Dendritic cell treated with granulocyte-macrophage colony-stimulating factor and Interleukin-4, amounts not matched to agents 40 ng/mL and 50 ng/mL, for 4 days (primary cell): ENCODE data around the gene P2RX7.
"Not testable (repeated sequence)": the region's sequence is repeated elsewhere in the genome, so short reads cannot be mapped to it uniquely, and the experiment has no call there.

Source experiments
- H3K27ac Mint-ChIP-seq: one replicate; pipeline ENCODE4 v1.8.0; 2022; ENCODE audit warnings: mild to moderate bottlenecking, mixed read lengths
- H3K27me3 Mint-ChIP-seq: one replicate; pipeline ENCODE4 v1.8.0; 2022; ENCODE audit warnings: mild to moderate bottlenecking, mixed read lengths
- H3K36me3 Mint-ChIP-seq: one replicate; pipeline ENCODE4 v1.8.0; 2022; ENCODE audit warnings: low read depth, mixed read lengths
- H3K4me1 Mint-ChIP-seq: one replicate; pipeline ENCODE4 v1.8.0; 2022; ENCODE audit warnings: low read depth, mixed read lengths
- H3K4me3 Mint-ChIP-seq: one replicate; pipeline ENCODE4 v1.8.0; 2022; ENCODE audit warnings: mild to moderate bottlenecking, moderate library complexity, mixed read lengths
- H3K9me3 Mint-ChIP-seq: one replicate; pipeline ENCODE4 v1.8.0; 2022; ENCODE audit warnings: mixed read lengths
- intact Hi-C: fragments of 100-400 bp; cut with micrococcal nuclease; formaldehyde crosslinking; loops from one replicate; pipeline ENCODE4 v1.15.0; 2022

P2RX7 gene

GRCh38 chr12:121133838-121134237 lies 1.2 kb downstream of the P2RX7 start:
- H3K9me3 Mint-ChIP-seq = peaks cover 11% of the 10 kb centered on the region
- intact Hi-C loops = loop anchor here (2.0 to 5.0 kb wide), 2 partner anchors 41 to 58 kb away; no protein-coding TSS in a partner anchor
- H3K4me1 Mint-ChIP-seq = peaks cover 71% of the 10 kb centered on the region
- no peaks in the 10 kb centered on the region for H3K27me3 Mint-ChIP-seq
- peaks cover 20% of the 10 kb centered on the region for H3K36me3 Mint-ChIP-seq
- H3K4me3 Mint-ChIP-seq = peak overlapping the region; percentile 83
- H3K27ac Mint-ChIP-seq = peak overlapping the region; percentile 95

DNA sequence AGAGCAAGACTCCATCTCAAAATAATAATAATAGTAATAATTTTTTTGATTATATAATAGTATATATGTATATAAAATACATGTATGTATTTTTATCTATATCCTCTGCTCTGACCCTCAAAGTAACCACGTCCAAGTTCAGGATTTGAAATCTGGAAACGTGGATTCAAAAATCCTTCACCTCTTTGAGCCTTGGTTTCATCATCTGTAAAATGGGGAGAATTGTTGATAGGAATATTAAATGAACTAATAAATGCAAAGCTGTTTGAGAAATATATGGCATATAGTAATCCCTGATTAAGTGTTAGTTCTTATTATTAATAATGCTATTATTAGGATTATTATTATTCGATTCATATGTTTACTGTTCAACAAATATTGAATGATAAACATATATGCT lies 2.6 kb downstream of the P2RX7 start:
- Mint-ChIP-seq H3K27me3 (no peaks in the 10 kb centered on the region), H3K4me3 (no peak overlapping the region), H3K4me1 (peaks cover 70% of the 10 kb centered on the region), H3K27ac (no peak overlapping the region), H3K9me3 (peaks cover 11% of the 10 kb centered on the region), H3K36me3 (peaks cover 35% of the 10 kb centered on the region)
- intact Hi-C loops = no loop called here

GRCh38 chr12:121137512-121137911 lies 4.8 kb downstream of the P2RX7 start:
- Mint-ChIP-seq H3K9me3 (peaks cover 11% of the 10 kb centered on the region), H3K27me3 (no peaks in the 10 kb centered on the region), H3K27ac (no peak overlapping the region), H3K4me1 (peaks cover 62% of the 10 kb centered on the region), H3K4me3 (no peak overlapping the region), H3K36me3 (peaks cover 42% of the 10 kb centered on the region)
- intact Hi-C loops = no loop called here

- no peaks in the 10 kb centered on the region for H3K27me3 Mint-ChIP-seq
- H3K36me3 Mint-ChIP-seq = peaks cover 37% of the 10 kb centered on the region
- H3K4me1 Mint-ChIP-seq = peaks cover 57% of the 10 kb centered on the region
- peak overlapping the region; percentile 4 for H3K27ac Mint-ChIP-seq
- intact Hi-C loops = no loop called here
- peaks cover 11% of the 10 kb centered on the region for H3K9me3 Mint-ChIP-seq
- H3K4me3 Mint-ChIP-seq = no peak overlapping the region
Observed at GRCh38 chr12:121138284-121138683, 5.6 kb downstream of the P2RX7 start.

- peaks cover 54% of the 10 kb centered on the region for H3K4me1 Mint-ChIP-seq
- intact Hi-C loops = no loop called here
Observed at GRCh38 chr12:121139286-121139685, 6.6 kb downstream of the P2RX7 start.

DNA sequence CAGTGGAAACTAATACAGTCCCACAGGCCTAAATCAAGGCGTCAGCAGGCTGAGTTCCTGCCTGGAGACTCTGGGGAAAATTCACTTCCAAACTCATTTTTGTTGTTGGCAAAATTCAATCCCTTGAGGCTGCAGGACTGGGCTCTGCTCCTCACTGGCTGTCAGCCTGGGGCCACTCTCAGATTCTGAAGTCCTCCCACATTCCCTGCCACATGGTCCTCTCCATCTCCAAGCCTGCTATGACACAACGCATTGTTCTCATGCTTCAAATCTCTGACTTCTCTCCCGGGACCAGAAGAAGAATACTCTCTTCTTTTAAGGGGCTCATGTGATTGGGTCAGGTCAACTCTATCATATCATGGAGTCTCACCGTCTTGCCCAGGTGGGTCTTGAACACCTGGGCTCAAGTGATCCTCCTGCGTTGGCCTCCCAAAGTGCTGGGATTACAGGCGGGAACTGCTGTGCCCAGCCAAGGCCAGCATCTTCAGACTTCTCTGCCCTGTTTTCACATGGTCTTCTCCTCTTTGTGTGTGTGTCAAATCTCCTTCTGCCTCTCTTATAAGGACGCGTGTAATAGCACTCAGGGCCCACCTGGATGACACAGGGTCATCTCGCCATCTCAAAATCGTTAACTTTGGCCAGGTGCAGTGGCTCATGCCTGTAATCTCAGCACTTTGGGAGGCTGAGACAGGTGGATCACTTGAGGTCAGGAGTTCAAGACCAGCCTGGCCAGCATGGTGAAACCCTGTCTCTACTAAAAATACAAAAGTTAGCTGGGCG lies 9.7 kb downstream of the P2RX7 start:
- Mint-ChIP-seq H3K27ac (peak overlapping the region; percentile 89), H3K9me3 (peaks cover 11% of the 10 kb centered on the region), H3K36me3 (peaks cover 41% of the 10 kb centered on the region), H3K4me1 (peaks cover 79% of the 10 kb centered on the region), H3K27me3 (no peaks in the 10 kb centered on the region), H3K4me3 (no peak overlapping the region)
- intact Hi-C loops = no loop called here

More at GRCh38 chr12:121139286-121139685, 6.6 kb downstream of the P2RX7 start:
- Mint-ChIP-seq H3K36me3 (peaks cover 35% of the 10 kb centered on the region), H3K9me3 (peaks cover 11% of the 10 kb centered on the region), H3K27me3 (no peaks in the 10 kb centered on the region), H3K4me3 (no peak overlapping the region), H3K27ac (peak overlapping the region; percentile 54)

DNA sequence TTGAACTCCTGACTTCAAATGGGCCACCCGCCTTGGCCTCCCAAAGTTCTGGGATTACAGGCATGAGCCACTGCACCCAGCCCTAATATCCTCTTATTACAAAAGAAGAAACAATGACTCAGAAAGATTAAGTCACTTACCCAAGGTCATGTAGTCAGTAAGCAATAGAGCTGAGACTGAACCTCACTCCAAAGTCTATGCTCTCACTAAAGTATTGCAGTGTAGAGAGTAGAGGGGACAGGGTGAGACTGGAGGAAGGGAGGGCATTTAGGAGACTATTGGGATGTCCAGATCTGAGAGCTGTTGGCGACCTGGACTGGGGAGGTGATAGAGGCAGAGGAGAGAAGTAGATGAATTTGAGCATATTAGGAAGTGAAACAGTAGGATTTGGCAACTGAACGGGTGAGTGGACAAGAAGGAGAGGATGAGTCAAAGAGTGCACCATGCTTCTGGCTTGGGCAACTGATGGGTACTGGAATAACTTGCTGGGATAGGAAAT lies 11.8 kb downstream of the P2RX7 start:
- Mint-ChIP-seq H3K36me3 (peaks cover 34% of the 10 kb centered on the region), H3K27ac (peak overlapping the region; percentile 89), H3K4me1 (peaks cover 62% of the 10 kb centered on the region), H3K27me3 (no peaks in the 10 kb centered on the region), H3K9me3 (no peaks in the 10 kb centered on the region), H3K4me3 (peak overlapping the region; percentile 11)
- intact Hi-C loops = loop anchor here (1.0 to 2.0 kb wide), 2 partner anchors 14 to 15 kb away; no protein-coding TSS in a partner anchor

GRCh38 chr12:121145221-121145620 lies 12.5 kb downstream of the P2RX7 start:
- intact Hi-C loops = loop anchor here (2.0 kb wide), 1 partner anchor 14 kb away; no protein-coding TSS in a partner anchor
- peak overlapping the region; percentile 89 for H3K27ac Mint-ChIP-seq
- H3K36me3 Mint-ChIP-seq = peaks cover 31% of the 10 kb centered on the region
- H3K4me1 Mint-ChIP-seq = peaks cover 62% of the 10 kb centered on the region
- H3K27me3 Mint-ChIP-seq = no peaks in the 10 kb centered on the region
- no peaks in the 10 kb centered on the region for H3K9me3 Mint-ChIP-seq
- peak overlapping the region; percentile 28 for H3K4me3 Mint-ChIP-seq

- intact Hi-C loops, H3K27ac Mint-ChIP-seq, H3K4me3 Mint-ChIP-seq, H3K9me3 Mint-ChIP-seq, H3K27me3 Mint-ChIP-seq: not testable (repeated sequence)
- H3K36me3 Mint-ChIP-seq = peaks cover 34% of the 10 kb centered on the region
- H3K4me1 Mint-ChIP-seq = peaks cover 38% of the 10 kb centered on the region
Observed at GRCh38 chr12:121149289-121149688, 16.6 kb downstream of the P2RX7 start.

- peaks cover 10% of the 10 kb centered on the region for H3K9me3 Mint-ChIP-seq
- no peaks in the 10 kb centered on the region for H3K27me3 Mint-ChIP-seq
- H3K4me3 Mint-ChIP-seq = no peak overlapping the region
- H3K27ac Mint-ChIP-seq = no peak overlapping the region
- H3K36me3 Mint-ChIP-seq = peaks cover 60% of the 10 kb centered on the region
- H3K4me1 Mint-ChIP-seq = peaks cover 15% of the 10 kb centered on the region
- intact Hi-C loops = no loop called here
Observed at GRCh38 chr12:121154793-121155375, 22.2 kb downstream of the P2RX7 start.

- Mint-ChIP-seq H3K27me3 (no peaks in the 10 kb centered on the region), H3K36me3 (peaks cover 74% of the 10 kb centered on the region), H3K27ac (no peak overlapping the region), H3K4me3 (no peak overlapping the region), H3K9me3 (peaks cover 10% of the 10 kb centered on the region), H3K4me1 (peaks cover 21% of the 10 kb centered on the region)
- intact Hi-C loops = no loop called here
Observed at GRCh38 chr12:121156365-121156764, 23.7 kb downstream of the P2RX7 start.

- peaks cover 85% of the 10 kb centered on the region for H3K36me3 Mint-ChIP-seq
- intact Hi-C loops = loop anchor here (2.0 kb wide), 1 partner anchor 13 kb away; no protein-coding TSS in a partner anchor
- H3K4me1 Mint-ChIP-seq = peaks cover 21% of the 10 kb centered on the region
- no peak overlapping the region for H3K27ac Mint-ChIP-seq
- peaks cover 10% of the 10 kb centered on the region for H3K9me3 Mint-ChIP-seq
- H3K27me3 Mint-ChIP-seq = no peaks in the 10 kb centered on the region
- no peak overlapping the region for H3K4me3 Mint-ChIP-seq
Observed at GRCh38 chr12:121158085-121158484, 25.4 kb downstream of the P2RX7 start.

- intact Hi-C loops = loop anchor here (2.0 kb wide), 1 partner anchor 14 kb away; no protein-coding TSS in a partner anchor
- Mint-ChIP-seq H3K27ac (peak overlapping the region; percentile 78), H3K9me3 (peaks cover 10% of the 10 kb centered on the region), H3K4me1 (peaks cover 21% of the 10 kb centered on the region), H3K36me3 (peaks cover 91% of the 10 kb centered on the region)
- H3K27me3 Mint-ChIP-seq, H3K4me3 Mint-ChIP-seq: not testable (repeated sequence)
Observed at GRCh38 chr12:121158728-121159351, 26.2 kb downstream of the P2RX7 start.
